ENCODE data around the gene NPHP1.
"Not testable (repeated sequence)": the region's sequence is repeated elsewhere in the genome, so short reads cannot be mapped to it uniquely, and the experiment has no call there.

Gene NPHP1

DNA sequence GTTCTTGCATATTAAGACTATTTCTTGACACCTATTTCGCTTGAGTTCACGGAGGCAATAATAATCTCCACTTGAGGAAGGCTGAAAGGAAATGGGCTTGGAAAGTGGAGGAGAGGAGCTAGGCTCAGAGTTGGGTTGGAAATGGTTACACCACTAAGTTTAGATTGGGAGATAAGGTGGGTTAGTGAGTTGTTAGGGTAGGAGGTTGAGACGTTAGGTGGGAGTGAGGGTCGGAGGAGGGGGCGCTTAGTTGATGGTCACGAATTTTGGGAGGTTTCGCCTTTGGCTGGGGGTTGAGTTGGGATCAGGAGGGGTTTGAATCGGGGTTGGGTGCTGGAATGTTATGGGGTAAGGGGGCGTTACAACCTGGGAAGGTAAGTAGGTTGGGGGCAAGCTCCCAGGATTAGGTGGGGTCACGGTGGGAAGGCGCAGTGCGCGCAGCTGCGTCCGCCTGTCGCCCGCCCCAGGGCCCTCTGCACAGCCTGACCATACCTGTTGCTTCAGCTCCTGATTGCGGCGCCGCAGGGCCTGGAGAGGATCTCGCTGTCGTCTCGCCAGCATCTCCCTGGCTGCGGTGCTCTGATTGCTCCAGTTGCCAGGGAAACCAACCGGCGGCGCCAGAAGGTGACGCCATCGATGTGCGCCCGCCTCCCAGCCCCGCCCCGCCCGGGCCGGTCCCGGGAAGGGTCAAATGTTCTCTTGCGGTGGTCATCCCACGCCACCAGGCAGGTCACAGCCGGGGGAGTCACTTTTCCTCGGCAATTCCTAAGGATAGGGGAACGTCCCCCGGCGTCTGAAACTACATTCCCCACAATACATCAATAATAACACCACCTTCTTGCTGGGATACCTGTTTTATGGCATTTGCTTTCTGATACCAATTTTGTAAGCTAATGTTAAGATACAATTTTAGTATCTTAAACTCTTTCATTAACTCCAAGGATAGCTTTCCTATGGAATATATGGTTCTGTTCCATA lies at the start of gene NPHP1:
Gene NPHP1 (minus strand): TSS at position 606 of the 978 bp plus-strand sequence. CDS start 45 bp downstream, at position 561.
- TF ChIP-seq, protein P1, sequence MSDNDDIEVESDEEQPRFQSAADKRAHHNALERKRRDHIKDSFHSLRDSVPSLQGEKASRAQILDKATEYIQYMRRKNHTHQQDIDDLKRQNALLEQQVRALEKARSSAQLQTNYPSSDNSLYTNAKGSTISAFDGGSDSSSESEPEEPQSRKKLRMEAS (IDR thresholded peaks at IDR 0.05; ENCODE audit: low read depth, low read length) = no peak
- TF ChIP-seq MYC (IDR thresholded peaks at IDR 0.05; ENCODE audit: low read depth, low read length) = no peak
- peak; percentile 39 for TF ChIP-seq POLR2A (IDR thresholded peaks at IDR 0.05; ENCODE audit: extremely low read depth, insufficient read length)
- TF ChIP-seq, protein P2, sequence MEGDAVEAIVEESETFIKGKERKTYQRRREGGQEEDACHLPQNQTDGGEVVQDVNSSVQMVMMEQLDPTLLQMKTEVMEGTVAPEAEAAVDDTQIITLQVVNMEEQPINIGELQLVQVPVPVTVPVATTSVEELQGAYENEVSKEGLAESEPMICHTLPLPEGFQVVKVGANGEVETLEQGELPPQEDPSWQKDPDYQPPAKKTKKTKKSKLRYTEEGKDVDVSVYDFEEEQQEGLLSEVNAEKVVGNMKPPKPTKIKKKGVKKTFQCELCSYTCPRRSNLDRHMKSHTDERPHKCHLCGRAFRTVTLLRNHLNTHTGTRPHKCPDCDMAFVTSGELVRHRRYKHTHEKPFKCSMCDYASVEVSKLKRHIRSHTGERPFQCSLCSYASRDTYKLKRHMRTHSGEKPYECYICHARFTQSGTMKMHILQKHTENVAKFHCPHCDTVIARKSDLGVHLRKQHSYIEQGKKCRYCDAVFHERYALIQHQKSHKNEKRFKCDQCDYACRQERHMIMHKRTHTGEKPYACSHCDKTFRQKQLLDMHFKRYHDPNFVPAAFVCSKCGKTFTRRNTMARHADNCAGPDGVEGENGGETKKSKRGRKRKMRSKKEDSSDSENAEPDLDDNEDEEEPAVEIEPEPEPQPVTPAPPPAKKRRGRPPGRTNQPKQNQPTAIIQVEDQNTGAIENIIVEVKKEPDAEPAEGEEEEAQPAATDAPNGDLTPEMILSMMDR (IDR thresholded peaks at IDR 0.05; ENCODE audit: low read depth, low read length) = no peak
- DNase-seq (ENCODE audit: low read depth) = peak; percentile 82
- peak within 1 kb of the TSS; percentile 81 for H3K4me3 ChIP-seq (ENCODE audit: low read depth, low read length)

DNA sequence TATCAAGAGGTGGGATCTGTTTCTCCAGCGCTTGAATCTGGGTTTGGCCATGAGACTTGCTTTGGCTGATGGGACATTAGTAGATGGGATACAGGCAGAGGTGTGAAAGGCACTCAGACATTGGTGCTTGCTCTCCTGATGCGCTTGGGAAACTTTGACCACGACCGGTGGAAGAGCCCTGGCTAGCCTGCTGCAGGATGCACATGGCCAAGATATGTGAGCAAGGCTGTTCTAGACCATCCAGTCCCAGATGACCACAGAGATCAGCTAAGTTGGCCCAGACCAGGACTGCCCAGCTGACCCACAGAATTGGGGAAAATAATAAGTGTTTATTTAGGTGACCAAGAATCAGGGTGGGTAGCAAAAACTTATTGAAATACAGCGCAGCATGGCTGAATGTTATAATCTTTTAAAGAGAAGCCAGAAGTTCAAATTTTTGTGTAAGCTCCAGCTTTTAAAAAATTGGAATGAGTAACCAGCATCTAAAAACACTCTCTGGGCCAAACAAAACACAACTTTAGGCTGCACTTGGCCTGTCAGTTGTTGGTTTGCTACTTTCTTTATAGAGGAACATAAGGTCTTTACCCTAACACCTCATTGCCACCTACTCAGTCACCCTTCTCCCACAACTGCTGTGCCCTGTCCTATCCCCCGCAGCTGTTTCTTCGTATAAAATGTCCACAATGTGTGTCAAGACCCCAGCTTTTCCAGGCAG lies 43.4 kb upstream of the NPHP1 start:
- DNase-seq (ENCODE audit: low read depth); H3K4me3 ChIP-seq (ENCODE audit: low read depth, low read length): not testable (repeated sequence)

DNA sequence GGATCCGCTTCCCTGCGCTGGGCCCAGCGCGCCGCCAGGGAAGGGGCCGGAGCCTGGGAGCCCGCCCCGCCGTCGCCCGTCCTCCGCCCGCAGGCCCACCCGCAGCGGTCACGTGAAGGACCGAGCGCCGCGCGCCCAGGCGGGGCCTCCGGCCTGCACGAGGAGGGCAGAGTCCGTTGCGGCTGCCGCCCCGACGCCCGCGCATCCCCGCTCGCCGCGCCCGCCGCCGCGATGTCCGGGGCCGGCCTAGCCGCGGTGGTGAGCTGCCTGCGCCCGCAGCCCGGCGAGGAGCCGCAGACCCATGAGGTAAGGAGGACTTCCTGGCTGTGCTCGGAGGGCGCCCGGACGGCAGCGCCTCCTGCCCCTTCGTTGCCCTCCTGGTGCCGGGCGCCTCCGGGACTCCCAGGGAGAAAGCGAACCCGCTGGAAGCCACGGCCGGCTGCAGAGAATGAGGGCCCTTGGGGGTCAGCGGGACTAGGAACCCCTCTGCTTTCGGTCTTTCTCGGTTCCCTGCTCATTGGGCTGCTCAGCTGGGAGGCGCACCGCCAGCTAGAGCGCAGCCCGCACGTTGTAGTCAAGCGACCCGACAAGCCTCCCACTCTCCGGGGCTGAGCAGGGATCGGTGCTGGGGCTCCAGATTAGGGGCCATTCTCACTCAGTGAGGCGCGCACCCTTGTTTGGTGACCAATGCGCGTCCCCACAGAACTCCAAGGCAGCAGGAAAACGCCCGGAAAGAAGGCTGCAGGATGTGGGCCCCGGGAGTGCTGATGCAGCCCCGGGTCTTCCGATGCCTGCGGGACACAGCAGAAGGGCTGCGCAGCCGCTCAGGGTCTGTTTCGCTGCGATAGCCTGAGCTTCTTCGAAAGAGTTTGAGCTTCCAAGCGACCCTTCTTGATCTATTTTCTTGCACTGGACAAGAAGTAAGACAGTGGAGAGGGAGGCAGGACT lies 40.9 kb upstream of the NPHP1 start:
- H3K4me3 ChIP-seq (ENCODE audit: low read depth, low read length); DNase-seq (ENCODE audit: low read depth): not testable (repeated sequence)

DNA sequence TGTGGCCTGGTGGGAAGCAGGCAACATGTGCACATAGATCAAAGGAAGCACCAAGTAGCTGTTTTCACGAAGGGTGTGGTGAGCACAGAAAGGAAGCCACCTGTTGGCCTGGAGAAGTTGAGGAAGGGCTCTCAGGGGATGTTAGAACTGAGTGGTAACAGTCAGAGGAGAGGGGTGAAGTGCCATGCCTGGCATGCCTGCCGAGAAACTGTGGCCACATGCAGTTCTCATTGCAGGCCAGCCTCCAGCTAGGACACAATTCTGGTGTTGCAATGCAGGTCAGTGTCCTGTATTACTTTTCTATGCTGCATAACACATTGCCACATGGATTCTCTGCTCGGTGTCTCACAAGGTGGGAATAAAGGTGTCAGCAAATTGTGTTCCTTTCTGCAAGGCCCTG lies 38.5 kb upstream of the NPHP1 start:
- DNase-seq (ENCODE audit: low read depth); H3K4me3 ChIP-seq (ENCODE audit: low read depth, low read length): not testable (repeated sequence)

DNA sequence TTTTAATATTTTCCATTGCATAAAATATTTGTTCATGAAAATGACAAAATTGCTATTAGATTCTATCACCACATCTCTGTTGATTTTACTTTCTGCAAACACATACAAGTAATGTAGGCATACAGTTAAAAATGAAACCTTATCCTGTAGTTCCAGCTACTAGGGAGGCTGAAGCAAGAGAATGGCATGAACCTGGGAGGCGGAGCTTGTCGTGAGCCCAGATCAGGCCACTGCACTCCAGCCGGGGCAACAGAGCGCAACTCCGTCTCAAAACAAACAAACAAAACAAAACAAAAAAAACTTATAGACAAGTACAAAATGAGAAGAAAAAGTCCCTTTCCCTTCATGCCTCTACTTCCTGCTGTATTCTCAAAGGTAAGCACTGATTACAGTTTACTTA lies 29.7 kb upstream of the NPHP1 start:
- not testable (repeated sequence) for DNase-seq (ENCODE audit: low read depth); H3K4me3 ChIP-seq (ENCODE audit: low read depth, low read length)

DNA sequence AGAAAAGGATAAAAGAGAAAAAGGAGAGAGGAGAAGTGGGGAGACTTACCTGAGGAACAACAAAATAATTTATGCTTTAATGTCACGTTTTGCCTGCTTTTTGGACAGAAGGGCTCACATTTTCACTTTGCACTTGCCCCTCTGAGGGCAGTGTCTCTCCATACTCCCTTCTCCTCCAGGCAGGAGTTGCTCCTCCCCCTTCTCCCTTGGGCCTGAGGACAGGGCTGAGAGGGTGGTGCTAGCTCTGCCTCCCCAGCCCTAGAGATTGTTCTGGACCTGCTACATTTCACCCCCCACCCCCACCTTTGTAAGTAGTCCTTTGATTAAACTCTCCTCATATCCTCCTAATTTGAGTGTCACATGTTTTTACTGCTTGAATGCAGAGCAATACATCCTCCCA lies 25.1 kb upstream of the NPHP1 start:
- not testable (repeated sequence) for H3K4me3 ChIP-seq (ENCODE audit: low read depth, low read length); DNase-seq (ENCODE audit: low read depth)

DNA sequence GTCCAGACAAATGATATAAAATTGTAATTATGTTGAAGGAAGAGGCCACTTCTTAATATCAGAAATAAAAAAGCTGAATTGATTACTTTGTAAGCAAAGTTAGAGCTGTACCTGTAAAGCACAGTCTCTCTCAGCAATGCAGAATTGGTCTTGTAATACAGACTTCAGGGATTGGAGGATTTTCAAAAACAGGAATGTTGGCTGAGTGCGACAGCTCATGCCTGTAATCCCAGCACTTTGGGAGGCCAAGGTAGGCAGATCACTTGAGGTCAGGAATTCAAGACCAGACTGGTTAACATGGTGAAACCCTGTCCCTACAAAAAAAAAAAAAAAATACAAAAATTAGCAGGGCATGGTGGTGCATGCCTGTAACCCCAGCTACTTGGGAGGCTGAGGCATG lies 17.8 kb upstream of the NPHP1 start:
- not testable (repeated sequence) for H3K4me3 ChIP-seq (ENCODE audit: low read depth, low read length); DNase-seq (ENCODE audit: low read depth)

DNA sequence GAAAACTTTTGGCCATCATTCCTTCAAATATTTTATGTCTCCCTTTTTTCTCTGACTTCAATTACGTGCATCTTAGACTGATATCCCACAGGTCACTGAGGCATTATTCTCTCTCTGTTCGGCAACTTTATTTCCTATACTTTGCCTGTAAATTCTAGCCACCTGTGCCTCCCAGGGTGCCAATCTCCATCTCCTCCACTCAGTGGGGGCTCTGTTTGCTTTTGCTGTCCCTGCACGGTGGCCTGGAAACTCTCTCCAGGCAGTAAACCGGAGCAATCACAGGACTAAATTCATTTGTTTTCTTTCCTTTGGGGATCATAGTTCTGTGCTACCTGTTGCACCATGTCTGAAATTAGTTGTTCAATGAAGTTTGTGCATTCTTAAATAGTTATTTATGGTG lies 17.1 kb upstream of the NPHP1 start:
- no peak for DNase-seq (ENCODE audit: low read depth)
- H3K4me3 ChIP-seq (ENCODE audit: low read depth, low read length) = no peak overlapping the region
- TF ChIP-seq, protein P2 (IDR thresholded peaks at IDR 0.05; ENCODE audit: low read depth, low read length) = no peak
- TF ChIP-seq MYC (IDR thresholded peaks at IDR 0.05; ENCODE audit: low read depth, low read length) (no peak), POLR2A (IDR thresholded peaks at IDR 0.05; ENCODE audit: extremely low read depth, insufficient read length) (no peak)
- TF ChIP-seq, protein P1 (IDR thresholded peaks at IDR 0.05; ENCODE audit: low read depth, low read length) = no peak

DNA sequence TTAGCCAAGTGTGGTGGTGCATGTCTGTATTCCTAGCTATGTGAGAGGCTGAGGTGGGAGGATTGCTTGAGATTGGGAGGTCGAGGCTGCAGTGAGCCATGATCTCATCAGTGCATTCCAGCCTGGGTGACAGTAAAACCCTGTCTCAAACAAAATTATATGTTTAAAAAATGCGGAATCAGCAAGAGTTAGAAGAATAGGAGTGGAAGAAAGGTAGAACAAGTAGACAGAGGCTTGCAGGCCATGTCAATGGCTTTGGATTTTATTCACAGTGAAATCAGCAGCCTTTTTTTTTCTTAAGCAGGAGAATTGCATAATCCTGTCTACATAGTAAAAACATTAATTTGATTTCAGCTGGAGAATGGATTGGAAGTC lies 15.4 kb upstream of the NPHP1 start:
- TF ChIP-seq, protein P2 (IDR thresholded peaks at IDR 0.05; ENCODE audit: low read depth, low read length) = no peak
- TF ChIP-seq POLR2A (IDR thresholded peaks at IDR 0.05; ENCODE audit: extremely low read depth, insufficient read length) = no peak
- no peak for TF ChIP-seq MYC (IDR thresholded peaks at IDR 0.05; ENCODE audit: low read depth, low read length)
- TF ChIP-seq, protein P1 (IDR thresholded peaks at IDR 0.05; ENCODE audit: low read depth, low read length) = no peak
- H3K4me3 ChIP-seq (ENCODE audit: low read depth, low read length) = no peak overlapping the region
- DNase-seq (ENCODE audit: low read depth) = no peak

Measured in NB4 (cell line).